ENCODE data around the gene DDX43. TPM values are rescaled to one million over a fixed set of nuclear protein-coding genes. Genes with fewer than 3 reads are reported as not detected.

DDX43 gene
- total RNA-seq, 1 donor from 2014 or later = not detected

DNA sequence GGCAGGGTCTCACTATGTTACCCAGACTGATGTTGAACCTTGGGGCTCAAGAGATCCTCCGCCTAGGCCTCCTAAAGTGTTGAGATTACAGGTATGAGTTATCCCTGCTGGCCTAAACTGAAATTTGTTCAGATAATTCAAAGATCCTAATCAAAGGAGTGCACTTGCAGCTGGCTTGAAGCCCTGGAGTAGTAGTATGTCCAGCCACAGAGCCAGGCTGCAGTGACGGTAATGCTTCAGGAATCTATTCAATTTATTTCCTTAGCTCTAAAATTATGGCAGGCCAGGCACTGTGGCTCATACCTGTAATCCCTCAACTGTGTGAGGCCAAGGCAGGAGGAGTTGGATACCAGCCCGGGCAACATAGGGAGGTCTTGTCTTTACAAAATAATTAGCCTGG lies 1.4 kb upstream of the DDX43 start:
- H3K27me3 Mint-ChIP-seq (ENCODE audit: low read depth, unreplicated experiment) = peaks cover 2% of the 10 kb centered on the region
- no peak overlapping the region for H3K27ac Mint-ChIP-seq (ENCODE audit: unreplicated experiment)
- Histone ChIP-seq H3K4me3 (ENCODE audit: insufficient read depth, low read depth, low read length) (no peak overlapping the region), H3K36me3 (ENCODE audit: insufficient read depth, low read length) (no peaks in the 10 kb centered on the region), H3K27ac (ENCODE audit: low read depth, low read length) (no peak overlapping the region), H3K9me3 (ENCODE audit: insufficient read depth, low read depth, low read length) (no peaks in the 10 kb centered on the region), H2AFZ (ENCODE audit: low read depth, low read length) (no peak overlapping the region), H3K9ac (ENCODE audit: low read length) (no peak overlapping the region), H3K27me3 (ENCODE audit: insufficient read depth, low read length) (no peaks in the 10 kb centered on the region), H3K79me2 (ENCODE audit: insufficient read depth, low read length) (no peaks in the 10 kb centered on the region), H3K4me2 (ENCODE audit: low read length) (no peak overlapping the region), H3K4me1 (ENCODE audit: insufficient read depth, low read length) (no peaks in the 10 kb centered on the region), H4K20me1 (ENCODE audit: insufficient read depth, low read length) (no peaks in the 10 kb centered on the region)
- DNase-seq (ENCODE audit: low read depth) (peak; percentile 17), FAIRE-seq (no peak)
- TF ChIP-seq CTCF (IDR thresholded peaks at IDR 0.05; ENCODE audit: insufficient read depth, low read depth, low read length) (no peak), EZH2 (IDR thresholded peaks at IDR 0.05; ENCODE audit: insufficient read depth, low read length) (no peak)
- H3K4me3 Mint-ChIP-seq (ENCODE audit: unreplicated experiment) = no peak overlapping the region
- no peaks in the 10 kb centered on the region for H3K4me1 Mint-ChIP-seq (ENCODE audit: low read depth, unreplicated experiment)
- H3K9me3 Mint-ChIP-seq (ENCODE audit: unreplicated experiment) = no peaks in the 10 kb centered on the region
- H3K36me3 Mint-ChIP-seq (ENCODE audit: low read depth, unreplicated experiment) = no peaks in the 10 kb centered on the region

- Mint-ChIP-seq H3K4me3 (ENCODE audit: unreplicated experiment) (no peak overlapping the region), H3K4me1 (ENCODE audit: low read depth, unreplicated experiment) (no peaks in the 10 kb centered on the region), H3K27ac (ENCODE audit: unreplicated experiment) (no peak overlapping the region), H3K36me3 (ENCODE audit: low read depth, unreplicated experiment) (no peaks in the 10 kb centered on the region), H3K9me3 (ENCODE audit: unreplicated experiment) (no peaks in the 10 kb centered on the region), H3K27me3 (ENCODE audit: low read depth, unreplicated experiment) (peaks cover 2% of the 10 kb centered on the region)
- Histone ChIP-seq H3K4me1 (ENCODE audit: insufficient read depth, low read length) (no peaks in the 10 kb centered on the region), H3K79me2 (ENCODE audit: insufficient read depth, low read length) (no peaks in the 10 kb centered on the region), H3K27ac (ENCODE audit: low read depth, low read length) (no peak overlapping the region), H3K27me3 (ENCODE audit: insufficient read depth, low read length) (no peaks in the 10 kb centered on the region), H3K36me3 (ENCODE audit: insufficient read depth, low read length) (no peaks in the 10 kb centered on the region), H3K4me2 (ENCODE audit: low read length) (no peak overlapping the region), H2AFZ (ENCODE audit: low read depth, low read length) (no peak overlapping the region), H3K4me3 (ENCODE audit: insufficient read depth, low read depth, low read length) (no peak overlapping the region), H3K9ac (ENCODE audit: low read length) (no peak overlapping the region), H4K20me1 (ENCODE audit: insufficient read depth, low read length) (no peaks in the 10 kb centered on the region), H3K9me3 (ENCODE audit: insufficient read depth, low read depth, low read length) (no peaks in the 10 kb centered on the region)
- DNase-seq (ENCODE audit: low read depth) = no peak
- TF ChIP-seq CTCF (IDR thresholded peaks at IDR 0.05; ENCODE audit: insufficient read depth, low read depth, low read length) (no peak), EZH2 (IDR thresholded peaks at IDR 0.05; ENCODE audit: insufficient read depth, low read length) (no peak)
- FAIRE-seq = no peak
Measured at GRCh38 chr6:73395875-73396274, 1.2 kb downstream of the DDX43 start.

- no peaks in the 10 kb centered on the region for H3K4me1 ChIP-seq (ENCODE audit: insufficient read depth, low read length)
- no peaks in the 10 kb centered on the region for H3K27me3 ChIP-seq (ENCODE audit: insufficient read depth, low read length)
- FAIRE-seq (no peak), DNase-seq (ENCODE audit: low read depth) (no peak)
- H3K27ac ChIP-seq (ENCODE audit: low read depth, low read length) = no peak overlapping the region
- H3K4me1 Mint-ChIP-seq (ENCODE audit: low read depth, unreplicated experiment) = no peaks in the 10 kb centered on the region
- H3K27ac Mint-ChIP-seq (ENCODE audit: unreplicated experiment) = no peak overlapping the region
- H3K4me3 ChIP-seq (ENCODE audit: insufficient read depth, low read depth, low read length) = no peak overlapping the region
- no peaks in the 10 kb centered on the region for H3K36me3 Mint-ChIP-seq (ENCODE audit: low read depth, unreplicated experiment)
- H3K27me3 Mint-ChIP-seq (ENCODE audit: low read depth, unreplicated experiment) = peaks cover 2% of the 10 kb centered on the region
- no peaks in the 10 kb centered on the region for H3K36me3 ChIP-seq (ENCODE audit: insufficient read depth, low read length)
- H3K9me3 ChIP-seq (ENCODE audit: insufficient read depth, low read depth, low read length) = no peaks in the 10 kb centered on the region
- no peak for TF ChIP-seq CTCF (IDR thresholded peaks at IDR 0.05; ENCODE audit: insufficient read depth, low read depth, low read length)
- H2AFZ ChIP-seq (ENCODE audit: low read depth, low read length) = no peak overlapping the region
- H3K9me3 Mint-ChIP-seq (ENCODE audit: unreplicated experiment) = no peaks in the 10 kb centered on the region
- H3K79me2 ChIP-seq (ENCODE audit: insufficient read depth, low read length) = no peaks in the 10 kb centered on the region
- H3K9ac ChIP-seq (ENCODE audit: low read length) = no peak overlapping the region
- no peak overlapping the region for H3K4me2 ChIP-seq (ENCODE audit: low read length)
- no peaks in the 10 kb centered on the region for H4K20me1 ChIP-seq (ENCODE audit: insufficient read depth, low read length)
- no peak overlapping the region for H3K4me3 Mint-ChIP-seq (ENCODE audit: unreplicated experiment)
Measured at GRCh38 chr6:73400656-73401055, 6.0 kb downstream of the DDX43 start.

All from astrocyte (in vitro differentiated cells and primary cell).